GM12873 (cell line): Measurements from ENCODE around the gene RPF1.

Experiments used
- CTCF ChIP-seq: IDR thresholded peaks from 2 replicates; pipeline ENCODE4 v1.5.1; 2012; ENCODE audit warnings: low read depth, mild to moderate bottlenecking, moderate library complexity, low read length, control low read depth; ENCODE audit not compliant: insufficient read depth; ENCODE audit errors: missing control alignments

RPF1 gene

DNA sequence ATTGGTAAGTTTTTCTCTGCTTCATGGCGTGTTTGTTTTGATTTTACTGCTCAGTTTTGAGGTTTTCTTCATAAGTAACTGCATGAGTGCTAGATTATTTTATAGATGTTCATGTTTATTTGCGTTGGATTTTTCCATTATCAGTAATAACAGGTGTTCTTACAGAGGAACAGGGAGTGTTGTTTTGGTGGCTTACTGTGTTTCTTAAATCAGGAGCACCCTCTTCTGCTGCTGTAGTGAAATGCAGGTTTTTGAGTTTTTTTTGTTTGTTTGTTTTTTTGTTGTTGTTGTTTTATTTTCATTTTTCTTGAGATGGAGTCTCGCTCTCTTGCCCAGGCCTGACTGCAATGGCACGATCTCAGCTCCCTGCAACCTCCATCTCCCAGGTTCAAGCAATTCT is 62.6 kb downstream of the RPF1 start:
- TF ChIP-seq CTCF = peak; percentile 43
